GM12878 (cell line): ENCODE results near the gene DAAM1. TPM values are rescaled to one million over a fixed set of nuclear protein-coding genes. Genes with fewer than 3 reads are reported as not detected.

Experiments
- ATAC-seq: fragments of 200-7000 bp; cut with Tn5 transposase; 3 replicates; pipeline ENCODE4 v1.9.1; 2020; ENCODE audit warnings: mild to moderate bottlenecking, moderate library complexity
- BruUV-seq: library from RNA; stranded (reverse); fragments of 400-500 nt; replicated peaks from 2 replicates; lab custom pipeline; 2021; lab: Mats Ljungman, UMichigan
- CTCF ChIA-PET: fragments of 300-600 bp; sonication (Branson Sonifier 250); formaldehyde crosslinking; extraction: SDS; loops from one replicate; lab custom pipeline; 2021; ENCODE audit warnings: inconsistent platforms; lab: Yijun Ruan, JAX
- POLR2A ChIA-PET: fragments of 350-600 bp; formaldehyde crosslinking; extraction: SDS; loops from one replicate; lab custom pipeline; 2021; ENCODE audit warnings: inconsistent platforms; lab: Charles Lee
- RAD21 ChIA-PET: fragments of 300-600 bp; sonication (Branson Sonifier 250); formaldehyde crosslinking; loops from one replicate; lab custom pipeline; 2023; ENCODE audit warnings: antibody characterized with exemption; ENCODE audit not compliant: unreplicated experiment; lab: Charles Lee
- SMC1A ChIA-PET: fragments of 300-600 bp; sonication (Branson Sonifier 250); formaldehyde crosslinking; loops from one replicate; lab custom pipeline; 2023; ENCODE audit not compliant: unreplicated experiment, uncharacterized antibody; lab: Charles Lee
- DNase-seq: peaks from one replicate; pipeline ENCODE4 v3.0.0-alpha.2; 2011; ENCODE audit warnings: low read depth, low spot score
- FAIRE-seq: peaks from 3 replicates; lab custom pipeline; 2011; peaks lifted over from hg19 to GRCh38; lab: Jason Lieb, UNC
- H2AFZ ChIP-seq: 2 replicates; pipeline ENCODE4 v1.6.0; 2011; ENCODE audit warnings: low read depth, low read length, control low read depth; ENCODE audit not compliant: control insufficient read depth
- H3K27ac ChIP-seq: 2 replicates; pipeline ENCODE4 v1.5.1; 2011; ENCODE audit warnings: control low read depth; ENCODE audit not compliant: control insufficient read depth, insufficient read depth
- H3K27me3 ChIP-seq, 2 experiments: replicated peaks in 1 of 2; 2 replicates each; pipeline versions ENCODE4 v1.6.0 to v1.6.1; 2011; ENCODE audit warnings: low read length in 1 of 2; ENCODE audit not compliant: control insufficient read depth in 2 of 2, insufficient read depth in 2 of 2
- H3K36me3 ChIP-seq, 2 experiments: 2 replicates each; pipeline ENCODE4 v1.5.1; 2011; ENCODE audit warnings: low read length in 1 of 2; ENCODE audit not compliant: control insufficient read depth in 2 of 2, insufficient read depth in 2 of 2
- H3K4me1 ChIP-seq: 2 replicates; pipeline ENCODE4 v1.6.1; 2011; ENCODE audit warnings: mild to moderate bottlenecking, low read length, moderate library complexity, mixed read lengths; ENCODE audit not compliant: control insufficient read depth, insufficient read depth
- H3K4me2 ChIP-seq: 2 replicates; pipeline ENCODE4 v1.6.0; 2011; ENCODE audit warnings: control low read depth; ENCODE audit not compliant: control insufficient read depth, insufficient read depth
- H3K4me3 ChIP-seq: fragments of 200-600 bp; sonication (generic); 2 replicates; pipeline ENCODE4 v1.5.1; 2016
- H3K79me2 ChIP-seq: 2 replicates; pipeline ENCODE4 v1.6.0; 2011; ENCODE audit warnings: low read length; ENCODE audit not compliant: control insufficient read depth, insufficient read depth
- H3K9ac ChIP-seq: 2 replicates; pipeline ENCODE4 v1.8.0; 2011; ENCODE audit warnings: low read length, control low read depth, mixed read lengths; ENCODE audit not compliant: control insufficient read depth, insufficient read depth
- H3K9me3 ChIP-seq: replicated peaks from 3 replicates; pipeline ENCODE4 v1.5.1; 2011; ENCODE audit warnings: mild to moderate bottlenecking, low read length; ENCODE audit not compliant: control insufficient read depth, insufficient read depth
- H4K20me1 ChIP-seq: 2 replicates; pipeline ENCODE4 v1.6.0; 2011; ENCODE audit not compliant: control insufficient read depth, insufficient read depth
- CBX3 ChIP-seq: fragments of 200-600 bp; sonication (generic); IDR thresholded peaks from 2 replicates; pipeline ENCODE4 v1.6.1; 2016; ENCODE audit warnings: low read depth, borderline replicate concordance
- CHD2 ChIP-seq: IDR thresholded peaks from 2 replicates; pipeline ENCODE4 v1.6.1; 2011; ENCODE audit warnings: low read depth, low read length, improper control_type of control experiment, borderline replicate concordance
- CREM ChIP-seq: IDR thresholded peaks from 2 replicates; pipeline ENCODE4 v1.6.1; 2014; ENCODE audit warnings: antibody characterized with exemption, low read depth
- EGR1 ChIP-seq, 2 experiments: IDR thresholded peaks; 1 replicate in 1 of 2; 2 replicates in 1 of 2; pipeline ENCODE4 v1.6.1; 2011 to 2012; ENCODE audit warnings: low read depth in 2 of 2, low read length in 2 of 2, borderline replicate concordance in 1 of 2, mild to moderate bottlenecking in 1 of 2, moderate library complexity in 1 of 2
- FOXK2 ChIP-seq: fragments of 450-650 bp; IDR thresholded peaks from 2 replicates; pipeline ENCODE4 v1.6.1; 2017; ENCODE audit warnings: mild to moderate bottlenecking, moderate library complexity
- IKZF1 ChIP-seq: fragments of 450-650 bp; conservative IDR thresholded peaks from 2 replicates; pipeline ENCODE4 v1.6.1; 2017; ENCODE audit warnings: antibody characterized with exemption, mild to moderate bottlenecking
- IRF5 ChIP-seq: fragments of 450-650 bp; IDR thresholded peaks from 2 replicates; pipeline ENCODE4 v1.6.1; 2017; ENCODE audit warnings: borderline replicate concordance
- JUNB ChIP-seq: IDR thresholded peaks from 2 replicates; pipeline ENCODE4 v1.6.1; 2016; ENCODE audit warnings: antibody characterized with exemption, mild to moderate bottlenecking
- KDM1A ChIP-seq: fragments of 200-600 bp; sonication (generic); IDR thresholded peaks from 2 replicates; pipeline ENCODE4 v1.6.1; 2016; ENCODE audit warnings: borderline replicate concordance
- NFYB ChIP-seq: IDR thresholded peaks from 2 replicates; pipeline ENCODE4 v1.6.1; 2011; ENCODE audit warnings: low read depth, mild to moderate bottlenecking, low read length, improper control_type of control experiment, moderate library complexity; ENCODE audit not compliant: insufficient read depth
- NKRF ChIP-seq: fragments of 450-650 bp; conservative IDR thresholded peaks from 2 replicates; pipeline ENCODE4 v1.6.1; 2017; ENCODE audit warnings: mild to moderate bottlenecking, moderate library complexity
- NR2C2 ChIP-seq: IDR thresholded peaks from 2 replicates; pipeline ENCODE4 v1.6.1; 2011; ENCODE audit warnings: borderline replicate concordance, low read depth; ENCODE audit not compliant: control insufficient read depth, insufficient read length
- RAD51 ChIP-seq: fragments of 450-650 bp; IDR thresholded peaks from 2 replicates; pipeline ENCODE4 v1.6.1; 2016; ENCODE audit warnings: moderate library complexity, mild to moderate bottlenecking, inconsistent platforms
- RELA ChIP-seq: fragments of 450-650 bp; IDR thresholded peaks from 2 replicates; pipeline ENCODE4 v1.8.0; 2014; ENCODE audit warnings: borderline replicate concordance; ENCODE audit not compliant: partially characterized antibody
- SMC3 ChIP-seq: IDR thresholded peaks from 2 replicates; pipeline ENCODE4 v1.6.1; 2011; ENCODE audit warnings: low read length, improper control_type of control experiment, borderline replicate concordance
- ZNF24 ChIP-seq: fragments of 450-650 bp; IDR thresholded peaks from 2 replicates; pipeline ENCODE4 v1.6.1; 2017; ENCODE audit warnings: antibody characterized with exemption, mild to moderate bottlenecking
- ZNF384 ChIP-seq: IDR thresholded peaks from 2 replicates; pipeline ENCODE4 v1.6.1; 2012; ENCODE audit warnings: low read depth, mild to moderate bottlenecking, low read length, improper control_type of control experiment, borderline replicate concordance
- WGBS: methylation state at CpG from one replicate; pipeline ENCODE4 v1.1.6; 2016; ENCODE audit warnings: low lambda C conversion rate; ENCODE audit not compliant: insufficient replicate concordance, insufficient coverage; ENCODE audit errors: missing lambda C conversion rate; 5-methylcytosine and 5-hydroxymethylcytosine counted together
- in situ Hi-C: fragments of 300-500 bp; cut with MboI; formaldehyde crosslinking; loops from 9 replicates; pipeline ENCODE4 v1.14.3; 2018; ENCODE audit warnings: mixed read lengths
- intact Hi-C: fragments of 100-400 bp; cut with micrococcal nuclease; formaldehyde crosslinking; loops from one replicate; pipeline ENCODE4 v1.14.2; 2022; ENCODE audit not compliant: unreplicated experiment
- polyA plus RNA-seq, 11 experiments: library from polyadenylated mRNA; depleted of rRNA in 4 of 11; unstranded in 6 of 11; stranded (reverse) in 5 of 11; fragments of >200 nt; fragmentation: Nextera tagmentation in 4 of 11; fragmentation: Illumina TruSeq in 1 of 11; extraction: Ambion mirVana in 4 of 11; extraction: Trizol in 1 of 11; gene quantifications; 1 replicate in 1 of 11; 2 replicates in 10 of 11; pipeline versions ENCODE4 v1.2.1 to v1.2.3, GENCODE V29; 2011 to 2016; ENCODE audit warnings: inconsistent platforms in 2 of 11, missing spikeins in 2 of 11, low read depth in 1 of 11
- total RNA-seq, 4 experiments: library from RNA; depleted of rRNA in 3 of 4; stranded (reverse); fragments of >200 nt in 3 of 4; fragmentation: Illumina TruSeq in 1 of 4; extraction: Trizol in 1 of 4; gene quantifications; 2 replicates each; pipeline versions ENCODE4 v1.2.1 to v1.2.3, GENCODE V29; 2013 to 2021

DAAM1 gene
- total and polyA plus RNA-seq, 10 of the 15 experiments (the other 5 are each of a cell fraction or from before 2014, with no cell fraction given): 13.8 to 32.4 (median 24.2) TPM

- RAD21 ChIA-PET: no interaction called here
- no peak for TF ChIP-seq NFYB
- no peak for TF ChIP-seq FOXK2
- no peak for TF ChIP-seq CBX3
- no peak for TF ChIP-seq JUNB
- TF ChIP-seq CHD2: no peak
- no peak for TF ChIP-seq IKZF1
- TF ChIP-seq NR2C2: no peak
- TF ChIP-seq KDM1A: no peak
- TF ChIP-seq, all 136 proteins: peak for 0
- no peak overlapping the region for H3K4me2 ChIP-seq
- CTCF ChIA-PET: no interaction called here
- ATAC-seq (no peak), FAIRE-seq (no peak), DNase-seq (no peak)
- no peaks in the 10 kb centered on the region for H3K27me3 ChIP-seq
- no peaks in the 10 kb centered on the region for H4K20me1 ChIP-seq
- no peak overlapping the region for H3K27ac ChIP-seq
- H3K9ac ChIP-seq: no peak overlapping the region
- intact Hi-C loops (no loop called here), in situ Hi-C loops (no loop called here)
- BruUV-seq: no TSS peak
- H3K4me1 ChIP-seq: no peaks in the 10 kb centered on the region
- WGBS: 32% methylated on average over 2 of the region's 2 CpGs
- SMC1A ChIA-PET: interaction anchor here (0.7 kb wide), 1 partner anchor 282 kb away, joined by 3 read pairs; no protein-coding TSS in a partner anchor
- H3K9me3 ChIP-seq: no peaks in the 10 kb centered on the region; the same call in 2 of the 3 replicates
- no peaks in the 10 kb centered on the region for H3K79me2 ChIP-seq
- H2AFZ ChIP-seq: no peak overlapping the region
- H3K4me3 ChIP-seq: no peak overlapping the region
- no peaks in the 10 kb centered on the region for H3K36me3 ChIP-seq
- POLR2A ChIA-PET: no interaction called here
Measured at GRCh38 chr14:59391388-59391787, 202.9 kb downstream of the DAAM1 start.

GRCh38 chr14:59394268-59394667, 205.8 kb downstream of the DAAM1 start:
- Histone ChIP-seq H3K27ac (no peak overlapping the region), H3K79me2 (no peaks in the 10 kb centered on the region), H3K27me3 (no peaks in the 10 kb centered on the region), H3K4me1 (no peaks in the 10 kb centered on the region), H3K4me3 (no peak overlapping the region), H3K4me2 (no peak overlapping the region), H3K9ac (no peak overlapping the region), H3K36me3 (no peaks in the 10 kb centered on the region), H2AFZ (no peak overlapping the region), H3K9me3 (no peaks in the 10 kb centered on the region), H4K20me1 (no peaks in the 10 kb centered on the region)
- no peak for DNase-seq
- CTCF ChIA-PET: no interaction called here
- RAD21 ChIA-PET: no interaction called here
- intact Hi-C loops (no loop called here), in situ Hi-C loops (no loop called here)
- no TSS peak for BruUV-seq
- POLR2A ChIA-PET: no interaction called here
- WGBS: 65% methylated on average over 3 of the region's 4 CpGs
- ATAC-seq: no peak
- FAIRE-seq: no peak
- SMC1A ChIA-PET: interaction anchor here (0.7 kb wide), 1 partner anchor 878 kb away, joined by 3 read pairs; no protein-coding TSS in a partner anchor
- no peak for TF ChIP-seq NKRF
- no peak for TF ChIP-seq ZNF24
- no peak for TF ChIP-seq ZNF384
- no peak for TF ChIP-seq CREM
- TF ChIP-seq EGR1 (IDR thresholded peaks at IDR 0.05; ENCODE audit: borderline replicate concordance in 1 of 2, low read depth in 2 of 2, low read length in 2 of 2): no peak
- no peak for TF ChIP-seq RAD51
- TF ChIP-seq RELA: no peak
- TF ChIP-seq SMC3: no peak
- TF ChIP-seq IRF5: no peak
